CD4-positive, alpha-beta T cell treated with Interleukin-2 at 100 ng/mL for 4 hours (primary cell): ENCODE results near the gene NPHP1.
"Not testable (repeated sequence)": the region's sequence is repeated elsewhere in the genome, so short reads cannot be mapped to it uniquely, and the experiment has no call there.

Source experiments
- DNase-seq: peaks from one replicate; pipeline ENCODE4 v3.0.0-alpha.2; 2020; ENCODE audit warnings: low spot score

The NPHP1 gene

GRCh38 chr2:110103061-110103961 lies 101.5 kb downstream of the NPHP1 start:
- no peak for DNase-seq

GRCh38 chr2:110101901-110102803 lies 102.7 kb downstream of the NPHP1 start:
- no peak for DNase-seq

GRCh38 chr2:110101280-110101844 lies 103.5 kb downstream of the NPHP1 start:
- DNase-seq: no peak

- DNase-seq: not testable (repeated sequence)
These were observed 103.9 kb downstream of the NPHP1 start for GRCh38 chr2:110100880-110101279.

- DNase-seq: no peak
These were observed 104.3 kb downstream of the NPHP1 start for GRCh38 chr2:110100480-110100879.

GRCh38 chr2:110099471-110100225 lies 105.2 kb downstream of the NPHP1 start:
- no peak for DNase-seq

GRCh38 chr2:110099038-110099425 lies 105.8 kb downstream of the NPHP1 start:
- DNase-seq: no peak

GRCh38 chr2:110097506-110098220 lies 107.2 kb downstream of the NPHP1 start:
- DNase-seq: no peak

GRCh38 chr2:110095994-110096633 lies 108.7 kb downstream of the NPHP1 start:
- no peak for DNase-seq

GRCh38 chr2:110094884-110095534 lies 109.8 kb downstream of the NPHP1 start:
- not testable (repeated sequence) for DNase-seq

GRCh38 chr2:110093924-110094323 lies 110.9 kb downstream of the NPHP1 start:
- not testable (repeated sequence) for DNase-seq

GRCh38 chr2:110090164-110090563 lies 114.6 kb downstream of the NPHP1 start:
- DNase-seq: not testable (repeated sequence)

- not testable (repeated sequence) for DNase-seq
These were observed 121.1 kb downstream of the NPHP1 start for GRCh38 chr2:110083757-110084156.

- not testable (repeated sequence) for DNase-seq
These were observed 121.7 kb downstream of the NPHP1 start for GRCh38 chr2:110083162-110083561.

GRCh38 chr2:110078104-110078503 lies 126.7 kb downstream of the NPHP1 start:
- DNase-seq: not testable (repeated sequence)

GRCh38 chr2:110075896-110076295 lies 128.9 kb downstream of the NPHP1 start:
- DNase-seq: not testable (repeated sequence)
